ENCODE results near the gene TUBAL3.

GRCh38 chr10:5399332-5399731 lies 5.3 kb downstream of the TUBAL3 start:
- TF ChIP-seq, protein P1, sequence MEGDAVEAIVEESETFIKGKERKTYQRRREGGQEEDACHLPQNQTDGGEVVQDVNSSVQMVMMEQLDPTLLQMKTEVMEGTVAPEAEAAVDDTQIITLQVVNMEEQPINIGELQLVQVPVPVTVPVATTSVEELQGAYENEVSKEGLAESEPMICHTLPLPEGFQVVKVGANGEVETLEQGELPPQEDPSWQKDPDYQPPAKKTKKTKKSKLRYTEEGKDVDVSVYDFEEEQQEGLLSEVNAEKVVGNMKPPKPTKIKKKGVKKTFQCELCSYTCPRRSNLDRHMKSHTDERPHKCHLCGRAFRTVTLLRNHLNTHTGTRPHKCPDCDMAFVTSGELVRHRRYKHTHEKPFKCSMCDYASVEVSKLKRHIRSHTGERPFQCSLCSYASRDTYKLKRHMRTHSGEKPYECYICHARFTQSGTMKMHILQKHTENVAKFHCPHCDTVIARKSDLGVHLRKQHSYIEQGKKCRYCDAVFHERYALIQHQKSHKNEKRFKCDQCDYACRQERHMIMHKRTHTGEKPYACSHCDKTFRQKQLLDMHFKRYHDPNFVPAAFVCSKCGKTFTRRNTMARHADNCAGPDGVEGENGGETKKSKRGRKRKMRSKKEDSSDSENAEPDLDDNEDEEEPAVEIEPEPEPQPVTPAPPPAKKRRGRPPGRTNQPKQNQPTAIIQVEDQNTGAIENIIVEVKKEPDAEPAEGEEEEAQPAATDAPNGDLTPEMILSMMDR (optimal IDR thresholded peaks at IDR 0.05 in 1 of 3, IDR thresholded peaks at IDR 0.05 in 1 of 3, conservative IDR thresholded peaks at IDR 0.05 in 1 of 3; ENCODE audit: extremely low read depth in 1 of 3, insufficient read depth in 2 of 3, low read length in 3 of 3), result no peak
- TF ChIP-seq EZH2 (IDR thresholded peaks at IDR 0.05; ENCODE audit: low read length), result no peak
